AG10803 (cell line): ENCODE results near the gene EPO.
"Not testable (repeated sequence)": the region's sequence is repeated elsewhere in the genome, so short reads cannot be mapped to it uniquely, and the experiment has no call there.

ENCODE experiments used
- DNase-seq: peaks from one replicate; pipeline ENCODE4 v3.0.0; 2010; ENCODE audit warnings: low read depth
- H3K4me3 ChIP-seq: 2 replicates; pipeline ENCODE4 v1.5.1; 2011; ENCODE audit warnings: mild to moderate bottlenecking, low read length, control low read depth
- TF ChIP-seq, protein P1 (sequence below): conservative IDR thresholded peaks from 2 replicates; pipeline ENCODE4 v1.5.1; 2011; ENCODE audit warnings: mild to moderate bottlenecking, low read length, control low read depth, inconsistent platforms

The EPO gene

DNA sequence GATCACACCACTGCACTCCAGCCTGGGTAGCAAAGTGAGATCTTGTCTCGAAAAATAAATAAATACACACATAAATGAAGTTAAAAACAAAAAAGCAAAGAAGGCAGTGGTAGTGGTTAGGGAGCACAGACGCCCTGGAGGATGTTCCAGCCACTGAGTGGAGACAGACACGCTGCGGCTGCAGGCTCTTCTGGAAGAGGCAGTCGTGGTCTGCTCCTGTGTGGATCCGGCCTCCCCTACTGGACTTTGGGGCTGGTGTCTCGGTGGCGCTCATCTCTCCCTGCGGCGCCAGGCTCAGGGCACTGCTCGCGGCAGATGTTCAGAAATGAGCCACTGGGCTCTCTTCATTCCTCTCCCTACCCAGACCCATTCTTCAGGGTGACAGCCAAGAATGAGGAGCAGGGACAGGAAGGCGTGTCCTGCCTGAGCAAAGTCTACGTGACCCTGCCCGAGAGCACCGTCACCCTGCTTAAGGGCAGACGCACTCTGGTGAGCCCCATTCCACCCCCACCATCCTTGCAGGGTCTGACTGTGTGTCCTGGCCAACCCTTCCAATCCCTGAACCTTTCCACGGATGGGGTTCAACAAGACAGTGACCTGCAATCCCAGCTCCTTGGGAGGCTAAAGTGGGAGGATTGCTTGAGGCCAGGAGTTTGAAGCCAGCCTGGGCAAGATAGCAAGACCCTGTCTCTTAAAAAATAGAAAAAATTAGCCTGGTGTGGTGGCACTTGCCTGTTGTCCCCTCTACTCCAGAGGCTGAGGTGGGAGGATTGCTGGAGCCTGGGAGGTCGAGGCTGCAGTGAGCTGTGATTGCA, 39.3 kb downstream of the EPO start:
- TF ChIP-seq, protein P1, sequence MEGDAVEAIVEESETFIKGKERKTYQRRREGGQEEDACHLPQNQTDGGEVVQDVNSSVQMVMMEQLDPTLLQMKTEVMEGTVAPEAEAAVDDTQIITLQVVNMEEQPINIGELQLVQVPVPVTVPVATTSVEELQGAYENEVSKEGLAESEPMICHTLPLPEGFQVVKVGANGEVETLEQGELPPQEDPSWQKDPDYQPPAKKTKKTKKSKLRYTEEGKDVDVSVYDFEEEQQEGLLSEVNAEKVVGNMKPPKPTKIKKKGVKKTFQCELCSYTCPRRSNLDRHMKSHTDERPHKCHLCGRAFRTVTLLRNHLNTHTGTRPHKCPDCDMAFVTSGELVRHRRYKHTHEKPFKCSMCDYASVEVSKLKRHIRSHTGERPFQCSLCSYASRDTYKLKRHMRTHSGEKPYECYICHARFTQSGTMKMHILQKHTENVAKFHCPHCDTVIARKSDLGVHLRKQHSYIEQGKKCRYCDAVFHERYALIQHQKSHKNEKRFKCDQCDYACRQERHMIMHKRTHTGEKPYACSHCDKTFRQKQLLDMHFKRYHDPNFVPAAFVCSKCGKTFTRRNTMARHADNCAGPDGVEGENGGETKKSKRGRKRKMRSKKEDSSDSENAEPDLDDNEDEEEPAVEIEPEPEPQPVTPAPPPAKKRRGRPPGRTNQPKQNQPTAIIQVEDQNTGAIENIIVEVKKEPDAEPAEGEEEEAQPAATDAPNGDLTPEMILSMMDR: no peak
- H3K4me3 ChIP-seq: no peak overlapping the region
- DNase-seq: no peak

DNA sequence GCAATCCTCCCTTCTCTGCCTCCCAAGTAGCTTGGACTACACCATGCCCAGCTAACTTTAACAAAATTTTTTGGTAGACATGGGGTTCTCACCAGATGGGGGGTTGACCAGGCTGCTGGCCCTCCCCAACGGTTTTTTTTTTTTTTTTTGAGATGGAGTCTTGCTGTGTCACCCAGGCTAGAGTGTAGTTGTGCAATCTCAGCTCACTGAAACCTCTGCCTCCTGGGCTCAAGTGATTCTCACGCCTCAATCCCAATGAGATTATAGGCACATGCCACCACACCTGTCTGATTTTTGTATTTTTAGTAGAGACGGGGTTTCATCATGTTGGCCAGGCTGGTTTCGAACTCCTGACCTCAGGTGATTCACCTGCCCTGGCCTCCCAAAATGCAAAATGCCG, 42.6 kb downstream of the EPO start:
- H3K4me3 ChIP-seq, DNase-seq: not testable (repeated sequence)

DNA sequence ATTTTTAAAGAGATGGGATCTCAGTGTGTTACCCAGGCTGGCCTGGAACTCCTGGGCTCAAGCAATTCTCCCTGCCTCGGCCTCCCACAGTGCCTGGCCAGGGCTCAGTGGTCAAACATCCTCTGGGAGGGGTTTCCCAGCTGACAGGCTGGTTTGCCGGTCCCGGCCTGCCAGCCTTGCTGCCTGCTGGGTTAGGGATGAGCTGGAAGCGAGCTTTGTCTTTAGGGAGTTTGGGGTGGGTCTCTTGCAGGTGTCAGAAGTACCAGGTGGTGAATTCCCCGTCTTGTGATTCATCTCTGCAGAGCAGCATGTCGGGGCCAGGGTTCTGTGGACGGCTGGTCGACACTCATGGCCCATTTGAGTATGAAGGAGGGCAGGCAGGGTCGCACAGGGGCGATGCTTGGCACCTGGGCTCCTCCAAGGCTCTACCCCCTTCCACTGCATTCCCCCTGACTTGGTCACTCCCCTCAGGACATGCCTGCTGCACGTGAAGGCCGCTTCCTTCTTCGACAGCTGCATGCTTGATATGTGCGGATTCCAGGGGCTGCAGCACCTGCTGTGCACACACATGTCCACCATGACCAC, 43.4 kb downstream of the EPO start:
- H3K4me3 ChIP-seq: no peak overlapping the region
- no peak for DNase-seq
- TF ChIP-seq, protein P1: no peak

DNA sequence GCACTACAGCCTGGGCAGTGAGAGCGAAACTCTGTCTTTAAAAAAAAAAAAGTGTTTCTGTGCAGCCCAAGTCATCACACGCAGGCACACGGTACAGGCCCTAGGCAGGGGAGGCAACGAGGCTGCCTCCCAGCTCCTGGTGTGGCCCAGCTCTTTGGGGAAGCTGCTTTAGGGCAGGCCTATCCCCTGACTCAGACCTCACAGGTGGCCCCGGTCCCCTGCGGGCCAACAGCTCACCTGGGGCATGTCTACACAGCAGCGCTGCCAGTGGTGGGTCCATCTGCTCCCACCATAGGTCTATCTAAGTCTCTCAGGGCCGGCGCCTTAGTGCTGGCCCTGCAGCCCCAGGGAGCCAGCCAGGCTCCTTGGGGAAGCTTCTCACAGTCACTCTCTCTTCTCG, 44.6 kb downstream of the EPO start:
- no peak overlapping the region for H3K4me3 ChIP-seq
- DNase-seq: no peak
- TF ChIP-seq, protein P1: no peak

DNA sequence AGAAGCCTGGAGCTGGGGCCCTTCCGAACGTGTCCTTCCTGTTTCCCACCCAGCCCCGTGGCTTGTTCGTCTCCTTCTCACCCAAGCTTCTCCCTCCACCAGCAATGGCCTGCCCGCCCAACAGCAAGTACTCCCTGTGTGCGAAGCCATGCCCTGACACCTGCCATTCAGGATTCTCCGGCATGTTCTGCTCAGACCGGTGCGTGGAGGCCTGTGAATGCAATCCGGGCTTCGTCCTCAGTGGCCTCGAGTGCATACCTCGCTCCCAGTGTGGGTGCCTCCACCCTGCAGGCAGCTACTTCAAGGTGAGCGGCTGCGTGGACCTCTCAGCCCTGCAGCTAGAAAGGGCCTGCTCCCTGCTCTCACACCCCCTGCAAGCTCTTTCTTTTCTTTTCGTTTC, 45.0 kb downstream of the EPO start:
- H3K4me3 ChIP-seq: no peak overlapping the region
- DNase-seq: no peak
- TF ChIP-seq, protein P1: no peak

DNA sequence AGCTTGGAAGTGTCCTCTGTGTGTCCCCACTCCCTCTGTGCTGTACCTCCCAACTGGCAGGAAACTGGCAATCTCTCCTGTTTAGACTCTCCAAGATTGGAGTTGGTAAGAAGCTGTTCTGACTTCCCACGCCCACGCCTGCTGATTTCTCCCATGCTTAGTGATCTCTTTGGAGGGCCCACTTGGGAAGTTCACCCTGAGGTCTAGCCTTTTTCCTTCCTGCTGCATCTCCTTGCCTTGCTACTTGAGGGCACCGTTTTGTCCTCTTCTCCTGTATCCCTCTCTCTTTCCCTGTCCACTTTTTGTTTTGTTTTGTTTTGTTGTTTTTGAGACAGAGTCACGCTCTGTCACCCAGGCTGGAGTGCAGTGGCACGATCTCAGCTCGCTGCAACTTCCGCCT, 48.5 kb downstream of the EPO start:
- DNase-seq: no peak
- no peak overlapping the region for H3K4me3 ChIP-seq
- TF ChIP-seq, protein P1: no peak
